Upper lobe of right lung (tissue), 1 donor: Measurements from ENCODE around the gene JAZF1. TPM values are rescaled to one million over a fixed set of nuclear protein-coding genes. Genes with fewer than 3 reads are reported as not detected.

Experiments used
- ATAC-seq: fragments of 200-7000 bp; cut with Tn5 transposase; one replicate; pipeline ENCODE4 v1.9.1; 2020; ENCODE audit warnings: mild to moderate bottlenecking, moderate library complexity
- DNase-seq: peaks from one replicate; pipeline ENCODE4 v3.0.0-alpha.2; 2020
- H3K27ac ChIP-seq: fragments of 200-600 bp; one replicate; pipeline ENCODE4 v1.8.0; 2022
- H3K27me3 ChIP-seq: fragments of 200-600 bp; one replicate; pipeline ENCODE4 v1.8.0; 2022; ENCODE audit warnings: mild to moderate bottlenecking
- H3K36me3 ChIP-seq: fragments of 200-600 bp; one replicate; pipeline ENCODE4 v1.8.0; 2022
- H3K4me1 ChIP-seq: fragments of 200-600 bp; one replicate; pipeline ENCODE4 v1.8.0; 2022
- H3K4me3 ChIP-seq: fragments of 200-600 bp; one replicate; pipeline ENCODE4 v1.8.0; 2022; ENCODE audit warnings: mild to moderate bottlenecking
- H3K9me3 ChIP-seq: fragments of 200-600 bp; one replicate; pipeline ENCODE4 v1.8.0; 2022
- intact Hi-C: fragments of 100-400 bp; cut with DNase I; formaldehyde crosslinking; loops from one replicate; pipeline ENCODE4 v1.11.0; 2022
- total RNA-seq: library from RNA; stranded (reverse); fragmentation: NEBNext Ultra II Directional; extraction: Animal tissue kit (Norgen Biotek cat#: 25700); gene quantifications from one replicate; pipeline ENCODE4 v1.2.1, GENCODE V29; 2021
- TF ChIP-seq, protein P1 (sequence below): fragments of 200-600 bp; IDR thresholded peaks from one replicate; pipeline ENCODE4 v1.8.0; 2022; ENCODE audit warnings: antibody characterized with exemption
- donor health status: DM: no; HTN: yes; CAD: no; lungs with severe emphysema.

The JAZF1 gene
- total RNA-seq, 1 donor from 2014 or later = 20.6 TPM

DNA sequence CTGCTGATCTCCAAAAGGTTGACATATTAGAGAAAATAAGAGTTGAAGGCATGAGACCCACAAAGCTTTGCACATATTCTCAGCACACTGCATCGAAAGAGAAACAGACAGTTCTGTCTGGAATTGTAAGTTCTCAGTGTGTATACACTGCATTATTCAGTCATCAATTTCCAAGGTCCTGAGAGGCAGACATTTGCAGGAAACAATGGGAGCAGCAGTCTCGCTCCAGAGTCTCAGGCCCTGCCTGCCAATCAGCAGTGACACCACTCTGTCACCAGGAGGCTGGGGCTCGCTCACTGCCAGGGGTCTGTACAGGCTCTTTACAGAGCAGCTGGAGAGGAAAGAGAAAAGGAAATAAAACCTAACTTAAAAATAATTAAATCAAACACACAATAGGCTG is 36.3 kb downstream of the JAZF1 start:
- Histone ChIP-seq H3K4me1 (no peaks in the 10 kb centered on the region), H3K9me3 (no peaks in the 10 kb centered on the region), H3K27ac (no peak overlapping the region), H3K27me3 (no peaks in the 10 kb centered on the region), H3K4me3 (no peak overlapping the region), H3K36me3 (no peaks in the 10 kb centered on the region)
- no peak for ATAC-seq
- TF ChIP-seq, protein P1, sequence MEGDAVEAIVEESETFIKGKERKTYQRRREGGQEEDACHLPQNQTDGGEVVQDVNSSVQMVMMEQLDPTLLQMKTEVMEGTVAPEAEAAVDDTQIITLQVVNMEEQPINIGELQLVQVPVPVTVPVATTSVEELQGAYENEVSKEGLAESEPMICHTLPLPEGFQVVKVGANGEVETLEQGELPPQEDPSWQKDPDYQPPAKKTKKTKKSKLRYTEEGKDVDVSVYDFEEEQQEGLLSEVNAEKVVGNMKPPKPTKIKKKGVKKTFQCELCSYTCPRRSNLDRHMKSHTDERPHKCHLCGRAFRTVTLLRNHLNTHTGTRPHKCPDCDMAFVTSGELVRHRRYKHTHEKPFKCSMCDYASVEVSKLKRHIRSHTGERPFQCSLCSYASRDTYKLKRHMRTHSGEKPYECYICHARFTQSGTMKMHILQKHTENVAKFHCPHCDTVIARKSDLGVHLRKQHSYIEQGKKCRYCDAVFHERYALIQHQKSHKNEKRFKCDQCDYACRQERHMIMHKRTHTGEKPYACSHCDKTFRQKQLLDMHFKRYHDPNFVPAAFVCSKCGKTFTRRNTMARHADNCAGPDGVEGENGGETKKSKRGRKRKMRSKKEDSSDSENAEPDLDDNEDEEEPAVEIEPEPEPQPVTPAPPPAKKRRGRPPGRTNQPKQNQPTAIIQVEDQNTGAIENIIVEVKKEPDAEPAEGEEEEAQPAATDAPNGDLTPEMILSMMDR = no peak
- no peak for DNase-seq
- intact Hi-C loops = no loop called here

DNA sequence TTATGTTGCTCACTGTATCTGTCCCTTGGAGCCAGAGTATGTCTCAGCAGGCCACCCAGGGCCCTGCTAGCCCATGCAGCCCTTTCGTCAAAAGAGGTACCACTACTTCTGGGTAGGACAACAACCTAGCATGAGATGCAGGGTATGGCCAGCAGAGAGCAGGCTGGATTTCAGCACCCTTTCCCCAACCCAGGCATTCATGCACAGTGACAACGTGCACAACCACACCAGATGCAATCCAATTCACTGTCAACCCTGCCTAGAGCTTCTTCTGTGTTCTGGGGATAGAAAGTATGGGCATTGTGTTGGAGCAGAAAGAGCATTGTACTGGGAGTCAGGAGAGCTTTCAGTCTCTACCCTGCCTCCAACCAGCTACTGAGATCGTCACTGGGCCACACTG is 37.9 kb downstream of the JAZF1 start:
- no peaks in the 10 kb centered on the region for H3K9me3 ChIP-seq
- intact Hi-C loops = no loop called here
- H3K27me3 ChIP-seq = no peaks in the 10 kb centered on the region
- no peak for DNase-seq
- H3K4me3 ChIP-seq = no peak overlapping the region
- no peak overlapping the region for H3K27ac ChIP-seq
- ATAC-seq = peak; percentile 43
- no peaks in the 10 kb centered on the region for H3K4me1 ChIP-seq
- H3K36me3 ChIP-seq = no peaks in the 10 kb centered on the region
- TF ChIP-seq, protein P1 = no peak

DNA sequence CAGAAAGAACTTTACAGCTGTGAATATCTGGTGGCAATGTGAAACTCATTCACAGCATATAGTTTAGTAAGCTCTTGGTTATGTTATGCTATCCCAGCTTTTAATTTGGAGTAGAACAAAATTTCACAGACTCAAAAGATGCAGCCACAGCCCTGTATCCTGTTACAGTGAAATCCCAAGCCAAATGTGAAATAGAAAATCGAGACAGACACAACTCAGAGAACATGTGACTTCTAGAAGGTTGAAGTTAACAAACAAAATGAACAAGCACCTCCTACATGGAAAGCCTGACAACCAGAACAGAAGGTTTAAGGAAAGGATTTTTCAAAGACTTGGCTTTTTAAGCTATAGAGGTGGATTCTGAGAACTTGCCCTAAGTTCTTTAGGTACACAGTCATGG is 39.6 kb downstream of the JAZF1 start:
- Histone ChIP-seq H3K27ac (no peak overlapping the region), H3K27me3 (no peaks in the 10 kb centered on the region), H3K9me3 (no peaks in the 10 kb centered on the region), H3K36me3 (no peaks in the 10 kb centered on the region), H3K4me1 (no peaks in the 10 kb centered on the region), H3K4me3 (no peak overlapping the region)
- ATAC-seq (no peak), DNase-seq (no peak)
- intact Hi-C loops = no loop called here
- TF ChIP-seq, protein P1 = no peak

DNA sequence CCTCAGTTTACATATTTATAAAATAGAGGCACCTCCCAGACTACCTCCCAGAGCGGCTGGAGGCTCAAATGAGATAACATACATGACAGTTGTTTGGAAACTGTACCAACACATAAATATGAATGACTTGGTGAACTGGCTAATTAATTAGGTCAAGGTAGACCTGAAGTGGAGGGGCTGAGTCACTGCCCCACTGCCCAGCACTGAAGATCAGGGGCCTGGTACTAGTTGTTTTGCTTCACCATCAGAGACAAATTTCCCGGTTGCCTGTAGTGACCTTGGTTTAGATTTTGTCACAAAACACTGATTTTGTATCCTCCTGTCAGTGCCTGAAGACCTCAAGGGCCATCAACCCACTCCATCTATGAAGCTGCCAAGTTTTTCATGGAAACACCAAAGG is 41.8 kb downstream of the JAZF1 start:
- H3K36me3 ChIP-seq = no peaks in the 10 kb centered on the region
- DNase-seq (no peak), ATAC-seq (no peak)
- H3K27me3 ChIP-seq = no peaks in the 10 kb centered on the region
- no peak overlapping the region for H3K4me3 ChIP-seq
- intact Hi-C loops = no loop called here
- H3K4me1 ChIP-seq = peaks cover 6% of the 10 kb centered on the region
- H3K27ac ChIP-seq = no peak overlapping the region
- TF ChIP-seq, protein P1 = no peak
- H3K9me3 ChIP-seq = no peaks in the 10 kb centered on the region

DNA sequence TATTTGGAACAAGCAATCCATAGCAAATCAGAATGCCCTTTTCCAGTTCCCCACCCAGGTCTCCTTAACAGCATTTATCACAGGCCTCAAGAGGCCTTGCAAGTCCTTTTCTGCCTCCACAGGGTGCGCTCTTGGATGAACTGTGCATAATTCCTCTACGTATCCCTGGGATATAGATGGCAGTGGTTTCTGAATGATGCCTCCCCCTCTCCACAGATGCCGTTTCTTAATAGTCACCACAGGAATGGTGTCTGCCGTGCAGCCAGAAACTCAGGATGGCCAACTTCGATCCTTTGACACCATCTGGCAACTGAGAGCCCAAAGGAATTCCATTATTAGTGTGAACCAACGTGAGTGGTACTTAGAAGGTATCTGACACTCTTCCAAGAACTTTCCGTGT is 43.1 kb downstream of the JAZF1 start:
- no peak overlapping the region for H3K4me3 ChIP-seq
- H3K9me3 ChIP-seq = no peaks in the 10 kb centered on the region
- intact Hi-C loops = no loop called here
- no peak overlapping the region for H3K27ac ChIP-seq
- ATAC-seq = no peak
- DNase-seq = no peak
- no peaks in the 10 kb centered on the region for H3K36me3 ChIP-seq
- H3K4me1 ChIP-seq = peaks cover 6% of the 10 kb centered on the region
- H3K27me3 ChIP-seq = no peaks in the 10 kb centered on the region
- TF ChIP-seq, protein P1 = no peak

DNA sequence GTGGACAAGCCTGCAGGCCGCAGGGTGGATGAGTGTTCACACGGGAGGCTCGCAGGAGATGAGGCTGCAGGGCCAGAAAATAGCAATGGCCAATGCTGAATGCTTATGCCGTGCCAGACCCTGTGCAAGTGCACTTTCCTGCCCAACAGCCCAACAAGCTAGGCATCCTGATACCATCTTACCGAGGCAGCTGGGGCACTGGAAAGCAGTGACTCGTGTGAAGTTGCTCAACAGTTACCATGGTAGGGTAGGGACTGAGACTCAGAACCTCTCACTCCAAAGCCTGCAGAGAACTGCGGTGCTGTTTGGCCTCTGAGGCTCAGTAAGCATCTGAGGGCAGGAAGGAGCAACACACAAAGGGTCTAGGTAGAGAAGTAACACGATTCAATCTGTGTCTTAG is 43.7 kb downstream of the JAZF1 start:
- ATAC-seq = no peak
- no peaks in the 10 kb centered on the region for H3K27me3 ChIP-seq
- H3K4me3 ChIP-seq = no peak overlapping the region
- H3K9me3 ChIP-seq = no peaks in the 10 kb centered on the region
- intact Hi-C loops = no loop called here
- TF ChIP-seq, protein P1 = no peak
- no peaks in the 10 kb centered on the region for H3K36me3 ChIP-seq
- DNase-seq = no peak
- no peak overlapping the region for H3K27ac ChIP-seq
- H3K4me1 ChIP-seq = peaks cover 6% of the 10 kb centered on the region
